Thoracic aorta (tissue), 2 donors: ENCODE data around the gene C10orf120. TPM values are rescaled to one million over a fixed set of nuclear protein-coding genes. Genes with fewer than 3 reads are reported as not detected.

Experiments
- ATAC-seq: fragments of 150-250 bp; one replicate; pipeline ENCODE4 v1.8.0; 2017; ENCODE audit warnings: low read depth; ENCODE audit not compliant: insufficient number of reproducible peaks, low FRiP score
- DNase-seq: peaks from one replicate; pipeline ENCODE4 v3.0.0-alpha.2; 2020; ENCODE audit warnings: low spot score
- H3K27ac ChIP-seq, 2 donors: fragments of 200-600 bp; sonication (generic); 1 replicate in 1 of 2; 2 replicates in 1 of 2; pipeline ENCODE4 v1.5.1; 2016; ENCODE audit warnings: mild to moderate bottlenecking in 2 of 2, moderate library complexity in 2 of 2
- H3K27me3 ChIP-seq: fragments of 200-600 bp; sonication (generic); replicated peaks from 2 replicates; pipeline ENCODE4 v1.6.0; 2016; ENCODE audit warnings: mild to moderate bottlenecking; ENCODE audit not compliant: insufficient read depth
- H3K36me3 ChIP-seq: fragments of 200-600 bp; sonication (generic); one replicate; pipeline ENCODE4 v1.5.1; 2016
- H3K4me1 ChIP-seq, 2 donors: fragments of 200-600 bp; sonication (generic); 1 replicate in 1 of 2; 2 replicates in 1 of 2; pipeline versions ENCODE4 v1.5.1 to v1.6.0; 2016; ENCODE audit warnings: low read depth in 2 of 2, mild to moderate bottlenecking in 1 of 2; ENCODE audit not compliant: control insufficient read depth in 1 of 2
- H3K4me3 ChIP-seq: fragments of 200-600 bp; sonication (generic); 2 replicates; pipeline ENCODE4 v1.5.1; 2016; ENCODE audit warnings: mild to moderate bottlenecking
- H3K9me3 ChIP-seq: fragments of 200-600 bp; sonication (generic); 2 replicates; pipeline ENCODE4 v1.5.1; 2016
- total RNA-seq, 2 donors: library from RNA; depleted of rRNA; stranded (reverse); fragments of >200 nt; gene quantifications; one replicate each; pipeline versions ENCODE4 v1.1.0 to v1.2.3, GENCODE V29; 2016
- TF ChIP-seq, protein P1 (sequence below): fragments of 200-600 bp; sonication (generic); IDR thresholded peaks from one replicate; pipeline ENCODE4 v1.5.1; 2019; ENCODE audit warnings: antibody characterized with exemption

The C10orf120 gene
- total RNA-seq, 2 donors from 2014 or later, result not detected

DNA sequence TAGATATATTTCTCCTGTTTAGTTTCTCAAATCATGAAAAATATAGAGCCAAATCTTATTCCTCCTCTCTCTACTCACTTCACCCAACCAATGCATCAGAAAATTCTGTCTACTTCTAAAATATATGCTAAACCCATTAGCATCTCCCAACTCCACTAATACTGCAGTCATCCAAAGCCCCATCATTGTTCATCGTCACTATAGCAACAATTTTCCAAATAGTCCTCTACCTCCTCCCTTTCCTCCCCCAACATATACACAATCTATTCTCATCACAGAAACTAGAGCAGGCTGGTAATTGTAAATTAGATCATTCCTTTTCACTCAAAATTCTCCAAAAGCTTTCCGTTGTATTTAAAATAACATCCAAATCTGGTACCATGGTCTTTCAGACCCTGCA, 38.4 kb upstream of the C10orf120 start:
- ATAC-seq (no peak), DNase-seq (no peak)
- H3K27me3 ChIP-seq, result no peaks in the 10 kb centered on the region
- TF ChIP-seq, protein P1, sequence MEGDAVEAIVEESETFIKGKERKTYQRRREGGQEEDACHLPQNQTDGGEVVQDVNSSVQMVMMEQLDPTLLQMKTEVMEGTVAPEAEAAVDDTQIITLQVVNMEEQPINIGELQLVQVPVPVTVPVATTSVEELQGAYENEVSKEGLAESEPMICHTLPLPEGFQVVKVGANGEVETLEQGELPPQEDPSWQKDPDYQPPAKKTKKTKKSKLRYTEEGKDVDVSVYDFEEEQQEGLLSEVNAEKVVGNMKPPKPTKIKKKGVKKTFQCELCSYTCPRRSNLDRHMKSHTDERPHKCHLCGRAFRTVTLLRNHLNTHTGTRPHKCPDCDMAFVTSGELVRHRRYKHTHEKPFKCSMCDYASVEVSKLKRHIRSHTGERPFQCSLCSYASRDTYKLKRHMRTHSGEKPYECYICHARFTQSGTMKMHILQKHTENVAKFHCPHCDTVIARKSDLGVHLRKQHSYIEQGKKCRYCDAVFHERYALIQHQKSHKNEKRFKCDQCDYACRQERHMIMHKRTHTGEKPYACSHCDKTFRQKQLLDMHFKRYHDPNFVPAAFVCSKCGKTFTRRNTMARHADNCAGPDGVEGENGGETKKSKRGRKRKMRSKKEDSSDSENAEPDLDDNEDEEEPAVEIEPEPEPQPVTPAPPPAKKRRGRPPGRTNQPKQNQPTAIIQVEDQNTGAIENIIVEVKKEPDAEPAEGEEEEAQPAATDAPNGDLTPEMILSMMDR, result no peak
- no peaks in the 10 kb centered on the region for H3K4me1 ChIP-seq
- no peaks in the 10 kb centered on the region for H3K36me3 ChIP-seq
- H3K9me3 ChIP-seq, result no peaks in the 10 kb centered on the region
- no peak overlapping the region for H3K4me3 ChIP-seq
- no peak overlapping the region for H3K27ac ChIP-seq

GRCh38 chr10:122733931-122734665, 34.5 kb upstream of the C10orf120 start:
- H3K9me3 ChIP-seq, result no peaks in the 10 kb centered on the region
- H3K27ac ChIP-seq, result no peak overlapping the region
- no peaks in the 10 kb centered on the region for H3K27me3 ChIP-seq
- TF ChIP-seq, protein P1, result no peak
- H3K4me1 ChIP-seq, result no peaks in the 10 kb centered on the region
- H3K36me3 ChIP-seq, result no peaks in the 10 kb centered on the region
- ATAC-seq (no peak), DNase-seq (no peak)
- no peak overlapping the region for H3K4me3 ChIP-seq

DNA sequence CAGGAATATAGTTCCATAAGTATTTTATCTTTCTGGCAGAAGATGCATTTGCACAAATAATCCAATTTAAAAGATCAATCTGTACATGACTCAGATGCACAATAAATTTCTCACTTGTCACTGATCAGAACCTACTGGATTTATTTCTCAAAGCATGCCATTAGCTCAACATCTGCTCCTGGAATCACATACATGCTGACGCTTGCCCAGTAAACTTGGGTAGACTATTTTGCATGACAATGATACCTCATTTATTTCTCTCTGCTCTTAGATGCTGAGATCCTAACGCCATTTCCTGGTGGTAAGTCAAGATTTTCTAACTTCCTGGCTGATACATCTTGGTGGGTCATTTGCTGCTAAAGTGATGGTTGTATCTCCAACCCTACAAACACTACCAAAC, 33.8 kb upstream of the C10orf120 start:
- TF ChIP-seq, protein P1, result no peak
- no peak for ATAC-seq
- Histone ChIP-seq H3K9me3 (no peaks in the 10 kb centered on the region), H3K27ac (no peak overlapping the region), H3K4me3 (no peak overlapping the region), H3K4me1 (no peaks in the 10 kb centered on the region), H3K27me3 (no peaks in the 10 kb centered on the region), H3K36me3 (no peaks in the 10 kb centered on the region)
- no peak for DNase-seq

DNA sequence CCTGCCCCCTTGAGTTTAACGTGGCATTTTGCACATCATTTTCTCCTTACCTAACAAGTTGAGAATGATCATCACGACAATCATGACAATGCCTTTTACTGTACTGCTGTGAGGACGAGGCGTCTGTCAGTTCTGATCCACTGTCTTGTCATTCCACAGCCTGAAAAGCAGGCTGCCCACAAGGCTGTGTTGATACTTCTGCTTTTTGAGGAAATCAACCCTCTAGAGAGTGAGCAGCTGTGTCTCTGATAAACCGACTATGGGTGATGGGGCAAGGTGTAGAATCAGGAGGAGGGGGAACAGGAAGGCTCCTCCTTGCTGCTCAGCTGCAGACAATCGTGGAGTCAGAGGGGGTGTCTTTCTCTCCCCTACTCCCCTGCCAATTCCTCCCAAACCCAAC, 30.6 kb upstream of the C10orf120 start:
- TF ChIP-seq, protein P1, result no peak
- Histone ChIP-seq H3K27me3 (no peaks in the 10 kb centered on the region), H3K4me3 (no peak overlapping the region), H3K4me1 (no peaks in the 10 kb centered on the region), H3K36me3 (no peaks in the 10 kb centered on the region), H3K9me3 (no peaks in the 10 kb centered on the region), H3K27ac (no peak overlapping the region)
- DNase-seq (no peak), ATAC-seq (no peak)

DNA sequence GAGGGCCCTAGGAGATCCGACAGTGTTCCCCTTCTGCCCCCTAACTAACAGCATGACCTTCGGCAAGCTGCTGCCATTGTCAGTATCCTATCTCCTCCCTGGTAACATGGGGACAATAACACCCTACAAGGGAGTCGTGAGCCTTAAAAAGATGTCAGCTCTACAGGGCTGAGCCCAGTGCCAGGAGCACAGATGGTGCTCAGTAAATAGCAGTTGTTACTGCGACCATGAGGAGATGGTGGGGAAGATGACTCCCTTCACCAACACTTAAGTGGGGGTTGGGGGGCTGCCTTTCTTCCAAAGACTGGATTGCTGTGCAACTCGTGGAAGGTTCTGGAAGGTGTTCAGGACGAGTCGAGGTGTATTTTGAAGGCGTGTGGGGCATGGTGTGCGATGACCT, 29.5 kb upstream of the C10orf120 start:
- no peak overlapping the region for H3K4me3 ChIP-seq
- TF ChIP-seq, protein P1, result no peak
- H3K27ac ChIP-seq, result no peak overlapping the region
- H3K9me3 ChIP-seq, result no peaks in the 10 kb centered on the region
- DNase-seq (no peak), ATAC-seq (no peak)
- no peaks in the 10 kb centered on the region for H3K36me3 ChIP-seq
- H3K27me3 ChIP-seq, result no peaks in the 10 kb centered on the region
- no peaks in the 10 kb centered on the region for H3K4me1 ChIP-seq
